Transverse colon (tissue), 3 donors: ENCODE results near the gene KRTAP10-6.

ENCODE experiments used
- POLR2A ChIP-seq: fragments of 450-650 bp; IDR thresholded peaks from one replicate; pipeline ENCODE4 v1.6.1; 2016; ENCODE audit warnings: antibody characterized with exemption, mild to moderate bottlenecking, moderate library complexity
- TF ChIP-seq, protein P1 (sequence below), 5 experiments: fragments of 200-600 bp in 3 of 5; fragments of 450-650 bp in 2 of 5; sonication (generic) in 3 of 5; IDR thresholded peaks; 1 replicate in 2 of 5; 2 replicates in 3 of 5; pipeline ENCODE4 v1.5.1; 2016 to 2017; ENCODE audit warnings: antibody characterized with exemption in 5 of 5, inconsistent platforms in 3 of 5, mild to moderate bottlenecking in 2 of 5, moderate library complexity in 1 of 5

DNA sequence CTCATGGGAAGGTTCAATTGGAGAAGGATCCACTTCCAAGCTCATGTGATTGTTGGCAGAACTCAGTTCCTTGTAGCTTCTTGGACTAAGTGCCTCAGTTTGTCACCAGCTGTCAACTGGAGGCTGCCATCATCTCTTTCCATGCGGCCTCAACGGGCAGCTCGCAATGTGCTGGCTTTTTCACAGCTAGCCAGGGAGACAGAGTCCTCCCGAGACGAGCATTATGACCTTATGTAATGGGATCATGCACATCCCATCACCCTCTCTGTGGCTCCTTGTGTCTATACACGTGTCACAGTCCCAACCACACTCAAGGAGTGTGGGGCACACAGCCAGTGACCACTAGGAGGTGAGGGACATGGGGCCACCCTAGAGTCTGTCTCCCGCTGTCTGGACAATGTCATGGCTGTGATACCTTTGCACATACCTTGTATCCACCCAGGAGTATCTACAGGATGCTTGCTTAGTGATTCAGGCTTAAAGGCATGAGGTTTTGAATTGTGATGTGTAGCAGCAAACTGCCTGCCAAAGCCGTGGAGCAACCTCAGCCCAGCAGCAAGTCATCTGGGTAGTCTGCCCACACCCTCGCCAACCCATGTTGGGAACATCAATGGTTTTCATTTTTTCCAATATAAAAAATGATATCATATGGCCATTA, 3.9 kb upstream of the KRTAP10-6 start:
- TF ChIP-seq POLR2A = no peak
- TF ChIP-seq, protein P1, sequence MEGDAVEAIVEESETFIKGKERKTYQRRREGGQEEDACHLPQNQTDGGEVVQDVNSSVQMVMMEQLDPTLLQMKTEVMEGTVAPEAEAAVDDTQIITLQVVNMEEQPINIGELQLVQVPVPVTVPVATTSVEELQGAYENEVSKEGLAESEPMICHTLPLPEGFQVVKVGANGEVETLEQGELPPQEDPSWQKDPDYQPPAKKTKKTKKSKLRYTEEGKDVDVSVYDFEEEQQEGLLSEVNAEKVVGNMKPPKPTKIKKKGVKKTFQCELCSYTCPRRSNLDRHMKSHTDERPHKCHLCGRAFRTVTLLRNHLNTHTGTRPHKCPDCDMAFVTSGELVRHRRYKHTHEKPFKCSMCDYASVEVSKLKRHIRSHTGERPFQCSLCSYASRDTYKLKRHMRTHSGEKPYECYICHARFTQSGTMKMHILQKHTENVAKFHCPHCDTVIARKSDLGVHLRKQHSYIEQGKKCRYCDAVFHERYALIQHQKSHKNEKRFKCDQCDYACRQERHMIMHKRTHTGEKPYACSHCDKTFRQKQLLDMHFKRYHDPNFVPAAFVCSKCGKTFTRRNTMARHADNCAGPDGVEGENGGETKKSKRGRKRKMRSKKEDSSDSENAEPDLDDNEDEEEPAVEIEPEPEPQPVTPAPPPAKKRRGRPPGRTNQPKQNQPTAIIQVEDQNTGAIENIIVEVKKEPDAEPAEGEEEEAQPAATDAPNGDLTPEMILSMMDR (IDR thresholded peaks at IDR 0.05) = no peak
